NT2/D1 (cell line): Measurements from ENCODE around the gene AQP9.

ENCODE experiments used
- SUZ12 ChIP-seq: IDR thresholded peaks from 2 replicates; pipeline ENCODE4 v1.6.1; 2011; ENCODE audit not compliant: insufficient read length, insufficient read depth; ENCODE audit errors: extremely low read depth
- YY1 ChIP-seq: IDR thresholded peaks from 2 replicates; pipeline ENCODE4 v1.6.1; 2011; ENCODE audit not compliant: insufficient read length, insufficient read depth
- ZNF274 ChIP-seq: IDR thresholded peaks from 2 replicates; pipeline ENCODE4 v1.6.1; 2011; ENCODE audit warnings: mild to moderate bottlenecking, low read depth, low read length

GRCh38 chr15:58141894-58142293, 3.7 kb downstream of the AQP9 start:
- TF ChIP-seq YY1, result no peak
- TF ChIP-seq ZNF274, result no peak
- TF ChIP-seq SUZ12, result no peak
